Measurements from ENCODE around the gene M1AP.
"Not testable (repeated sequence)": the region's sequence is repeated elsewhere in the genome, so short reads cannot be mapped to it uniquely, and the experiment has no call there.

The M1AP gene

GRCh38 chr2:74561022-74561421, 87.1 kb downstream of the M1AP start:
- peaks cover 26 to 53% of the 10 kb centered on the region in 2 donors for H3K27me3 Mint-ChIP-seq
- not testable (repeated sequence) for H3K27ac Mint-ChIP-seq; H3K4me3 Mint-ChIP-seq; H3K9me3 Mint-ChIP-seq; H3K4me1 Mint-ChIP-seq (ENCODE audit: low read depth in 2 of 2); H3K36me3 Mint-ChIP-seq (ENCODE audit: insufficient read depth); ATAC-seq (replicated peaks); DNase-seq

DNA sequence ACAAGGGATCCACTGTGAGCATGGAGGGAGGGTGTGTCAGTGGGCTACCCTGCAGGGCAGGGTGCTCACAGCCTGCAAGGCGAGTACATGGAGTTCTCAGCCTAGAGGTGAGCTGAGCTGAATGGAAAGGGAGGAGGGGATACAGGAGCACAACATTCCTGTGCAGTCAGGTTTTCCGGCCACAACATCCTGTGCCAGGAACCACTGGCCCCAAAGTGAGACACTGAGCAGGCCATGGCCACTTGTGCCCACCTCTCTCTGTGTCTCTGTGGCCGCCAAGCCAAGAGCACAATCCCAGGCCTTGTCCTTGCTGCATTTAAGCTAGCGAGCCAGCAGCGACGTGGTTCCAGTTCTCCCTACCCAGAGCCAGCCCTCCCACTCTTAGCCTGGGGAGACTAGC, 87.5 kb downstream of the M1AP start:
- Mint-ChIP-seq H3K9me3 (no peaks in the 10 kb centered on the region), H3K27ac (no peak overlapping the region), H3K4me3 (no peak overlapping the region), H3K27me3 (peaks cover 22 to 49% of the 10 kb centered on the region in 2 donors), H3K4me1 (ENCODE audit: low read depth in 2 of 2) (peaks cover 6 to 8% of the 10 kb centered on the region in 2 donors), H3K36me3 (ENCODE audit: insufficient read depth) (peaks cover under 1% of the 10 kb centered on the region)
- ATAC-seq (replicated peaks) (no peak), DNase-seq (no peak)

DNA sequence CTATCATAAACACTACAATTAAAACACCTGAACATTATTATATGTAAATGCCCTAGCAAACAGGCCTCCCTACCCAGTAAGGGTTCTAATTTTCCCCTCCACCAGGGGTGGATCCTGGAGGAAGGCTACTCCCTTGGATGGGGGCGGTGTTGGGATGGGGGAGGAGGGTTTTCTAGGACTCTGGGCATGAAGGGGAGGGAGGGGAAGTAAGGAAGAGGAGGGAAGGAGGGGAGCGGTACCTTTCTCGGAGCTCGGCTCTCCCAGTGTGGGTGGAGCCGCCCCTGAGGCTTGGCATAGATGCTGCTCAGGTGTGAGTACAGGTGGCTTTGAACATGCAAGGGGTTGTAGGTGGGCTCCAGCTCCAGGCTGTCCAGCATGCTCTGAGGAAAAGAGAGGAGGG, 88.2 kb downstream of the M1AP start:
- H3K27ac Mint-ChIP-seq: peak overlapping the region in 1 of 2 donors; percentile 23
- no peak for DNase-seq
- H3K4me3 Mint-ChIP-seq: no peak overlapping the region
- H3K36me3 Mint-ChIP-seq (ENCODE audit: insufficient read depth): peaks cover 5% of the 10 kb centered on the region
- peaks cover 20 to 46% of the 10 kb centered on the region in 2 donors for H3K27me3 Mint-ChIP-seq
- H3K9me3 Mint-ChIP-seq: no peaks in the 10 kb centered on the region
- H3K4me1 Mint-ChIP-seq (ENCODE audit: low read depth in 2 of 2): peaks cover 12 to 13% of the 10 kb centered on the region in 2 donors
- no peak for ATAC-seq (replicated peaks)

- H3K9me3 Mint-ChIP-seq: no peaks in the 10 kb centered on the region
- H3K27me3 Mint-ChIP-seq: peaks cover 13 to 37% of the 10 kb centered on the region in 2 donors
- ATAC-seq (replicated peaks) (no peak), DNase-seq (no peak)
- no peak overlapping the region for H3K4me3 Mint-ChIP-seq
- peaks cover 17% of the 10 kb centered on the region for H3K36me3 Mint-ChIP-seq (ENCODE audit: insufficient read depth)
- H3K4me1 Mint-ChIP-seq (ENCODE audit: low read depth in 2 of 2): peaks cover 14 to 16% of the 10 kb centered on the region in 2 donors
- no peak overlapping the region for H3K27ac Mint-ChIP-seq
These were observed 89.6 kb downstream of the M1AP start for GRCh38 chr2:74558284-74559230.

GRCh38 chr2:74556831-74557370, 91.2 kb downstream of the M1AP start:
- H3K27ac Mint-ChIP-seq: peak overlapping the region in 1 of 2 donors; percentile 69
- no peak overlapping the region for H3K4me3 Mint-ChIP-seq
- H3K27me3 Mint-ChIP-seq: peaks cover 3 to 22% of the 10 kb centered on the region in 2 donors
- no peak for DNase-seq
- H3K36me3 Mint-ChIP-seq (ENCODE audit: insufficient read depth): peaks cover 20% of the 10 kb centered on the region
- peaks cover 15 to 23% of the 10 kb centered on the region in 2 donors for H3K4me1 Mint-ChIP-seq (ENCODE audit: low read depth in 2 of 2)
- no peak for ATAC-seq (replicated peaks)
- H3K9me3 Mint-ChIP-seq: no peaks in the 10 kb centered on the region

DNA sequence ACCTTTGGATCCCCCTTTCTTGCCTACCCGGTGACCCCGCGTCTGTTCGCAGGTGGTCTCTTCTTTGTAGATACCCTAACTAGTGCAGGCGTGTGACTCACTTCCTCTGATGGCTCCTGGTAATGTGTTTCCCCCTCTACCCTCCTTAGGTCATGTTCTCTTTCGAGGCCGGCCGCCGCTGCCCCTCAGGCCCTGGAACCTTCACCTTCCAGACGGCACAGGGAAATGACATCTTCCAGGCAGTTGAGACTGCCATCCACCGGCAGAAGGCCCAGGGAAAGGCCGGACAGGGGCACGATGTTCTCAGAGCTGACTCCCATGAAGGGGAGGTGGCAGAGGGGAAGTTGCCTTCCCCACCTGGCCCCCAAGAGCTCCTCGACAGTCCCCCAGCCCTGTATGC, 92.0 kb downstream of the M1AP start:
- DNase-seq (no peak), ATAC-seq (replicated peaks) (no peak)
- H3K27ac Mint-ChIP-seq: no peak overlapping the region

DNA sequence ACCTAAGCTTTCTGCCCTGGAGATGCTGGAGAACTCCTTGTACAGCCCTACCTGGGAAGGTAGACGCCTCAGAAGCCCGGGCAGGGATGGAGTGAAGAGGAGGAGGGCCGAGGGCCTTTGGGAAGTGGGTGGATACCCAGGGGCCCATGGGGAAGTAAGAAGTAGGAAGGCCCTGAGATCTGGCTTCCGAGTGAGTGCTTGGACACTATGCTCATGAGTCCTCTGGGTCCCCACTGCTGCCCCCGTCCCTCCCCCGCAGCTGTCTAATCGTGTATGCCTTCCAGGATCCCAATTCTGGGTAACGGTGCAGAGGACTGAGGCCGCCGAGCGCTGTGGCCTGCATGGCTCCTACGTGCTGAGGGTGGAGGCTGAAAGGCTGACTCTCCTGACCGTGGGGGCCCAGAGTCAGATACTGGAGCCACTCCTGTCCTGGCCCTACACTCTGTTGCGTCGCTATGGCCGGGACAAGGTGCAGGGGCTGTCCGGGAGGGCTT, 92.5 kb downstream of the M1AP start:
- DNase-seq: no peak
- peak overlapping the region; percentile 83 to 92 for H3K27ac Mint-ChIP-seq
- ATAC-seq (replicated peaks): no peak
- peaks cover 11 to 22% of the 10 kb centered on the region in 2 donors for H3K27me3 Mint-ChIP-seq
- peak overlapping the region; percentile 84 to 88 for H3K4me3 Mint-ChIP-seq
- H3K9me3 Mint-ChIP-seq: no peaks in the 10 kb centered on the region
- H3K4me1 Mint-ChIP-seq (ENCODE audit: low read depth in 2 of 2): peaks cover 13 to 23% of the 10 kb centered on the region in 2 donors
- H3K36me3 Mint-ChIP-seq (ENCODE audit: insufficient read depth): peaks cover 20% of the 10 kb centered on the region

More for the DNA sequence above, 92.0 kb downstream of the M1AP start:
- peak overlapping the region; percentile 84 to 88 for H3K4me3 Mint-ChIP-seq
- peaks cover 15 to 23% of the 10 kb centered on the region in 2 donors for H3K4me1 Mint-ChIP-seq (ENCODE audit: low read depth in 2 of 2)
- peaks cover 6 to 22% of the 10 kb centered on the region in 2 donors for H3K27me3 Mint-ChIP-seq
- peaks cover 20% of the 10 kb centered on the region for H3K36me3 Mint-ChIP-seq (ENCODE audit: insufficient read depth)
- H3K9me3 Mint-ChIP-seq: no peaks in the 10 kb centered on the region

DNA sequence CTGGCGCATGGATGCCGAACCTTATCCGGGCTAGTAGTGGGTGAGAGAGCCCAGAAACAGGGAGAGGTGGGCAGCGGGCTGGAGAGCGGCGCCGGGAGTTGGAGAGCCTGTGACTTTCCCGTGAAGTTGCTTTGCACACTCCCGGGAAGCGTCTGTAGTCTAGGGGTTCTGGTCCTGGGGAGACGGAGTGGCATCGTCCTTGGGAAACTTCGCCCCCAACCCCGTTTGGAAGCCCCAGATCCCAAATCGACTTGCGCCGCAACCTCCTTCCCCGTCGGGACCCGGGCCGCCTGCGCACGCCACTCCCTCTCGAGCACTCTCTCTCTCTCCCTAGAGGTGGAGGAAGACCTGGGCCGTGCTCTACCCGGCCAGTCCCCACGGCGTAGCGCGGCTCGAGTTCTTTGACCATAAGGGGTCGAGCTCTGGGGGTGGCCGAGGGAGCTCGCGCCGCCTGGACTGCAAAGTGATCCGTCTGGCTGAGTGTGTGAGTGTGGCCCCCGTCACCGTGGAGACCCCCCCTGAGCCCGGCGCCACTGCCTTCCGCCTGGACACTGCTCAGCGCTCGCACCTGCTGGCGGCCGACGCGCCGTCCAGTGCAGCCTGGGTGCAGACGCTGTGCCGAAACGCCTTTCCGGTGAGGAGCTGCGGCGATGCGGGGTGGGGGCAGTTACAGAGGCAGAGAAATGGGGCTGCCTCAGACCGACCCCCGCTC, 93.2 kb downstream of the M1AP start:
- ATAC-seq (replicated peaks) (peak; percentile 53), DNase-seq (peak; percentile 20 to 44 (median 25))
- H3K9me3 Mint-ChIP-seq: no peaks in the 10 kb centered on the region
- peak overlapping the region; percentile 83 to 92 for H3K27ac Mint-ChIP-seq
- H3K36me3 Mint-ChIP-seq (ENCODE audit: insufficient read depth): peaks cover 20% of the 10 kb centered on the region
- H3K4me1 Mint-ChIP-seq (ENCODE audit: low read depth in 2 of 2): peaks cover 8 to 16% of the 10 kb centered on the region in 2 donors
- H3K27me3 Mint-ChIP-seq: peaks cover 18 to 22% of the 10 kb centered on the region in 2 donors
- peak overlapping the region; percentile 84 to 88 for H3K4me3 Mint-ChIP-seq

GRCh38 chr2:74553892-74554819, 94.0 kb downstream of the M1AP start, which contains the start of the genes DOK1 and LOXL3:
Gene DOK1, plus strand, starts transcription at chr2:74554720. Its CDS starts 35 bp downstream, at chr2:74554755.
Gene LOXL3, minus strand, starts transcription at chr2:74553942. Its CDS starts 1,308 bp downstream, at chr2:74552634.
- DNase-seq: peak; percentile 68 to 81 (median 76)
- peak; percentile 81 for ATAC-seq (replicated peaks)
- peaks cover 12 to 15% of the 10 kb centered on the region in 2 donors for H3K4me1 Mint-ChIP-seq (ENCODE audit: low read depth in 2 of 2)
- no peaks in the 10 kb centered on the region for H3K9me3 Mint-ChIP-seq
- H3K4me3 Mint-ChIP-seq: peak within 1 kb of the TSS; percentile 84 to 88
- peaks cover 26 to 29% of the 10 kb centered on the region in 2 donors for H3K27me3 Mint-ChIP-seq
- H3K27ac Mint-ChIP-seq: peak within 1 kb of the TSS; percentile 83 to 92
- peaks cover 20% of the 10 kb centered on the region for H3K36me3 Mint-ChIP-seq (ENCODE audit: insufficient read depth)

DNA sequence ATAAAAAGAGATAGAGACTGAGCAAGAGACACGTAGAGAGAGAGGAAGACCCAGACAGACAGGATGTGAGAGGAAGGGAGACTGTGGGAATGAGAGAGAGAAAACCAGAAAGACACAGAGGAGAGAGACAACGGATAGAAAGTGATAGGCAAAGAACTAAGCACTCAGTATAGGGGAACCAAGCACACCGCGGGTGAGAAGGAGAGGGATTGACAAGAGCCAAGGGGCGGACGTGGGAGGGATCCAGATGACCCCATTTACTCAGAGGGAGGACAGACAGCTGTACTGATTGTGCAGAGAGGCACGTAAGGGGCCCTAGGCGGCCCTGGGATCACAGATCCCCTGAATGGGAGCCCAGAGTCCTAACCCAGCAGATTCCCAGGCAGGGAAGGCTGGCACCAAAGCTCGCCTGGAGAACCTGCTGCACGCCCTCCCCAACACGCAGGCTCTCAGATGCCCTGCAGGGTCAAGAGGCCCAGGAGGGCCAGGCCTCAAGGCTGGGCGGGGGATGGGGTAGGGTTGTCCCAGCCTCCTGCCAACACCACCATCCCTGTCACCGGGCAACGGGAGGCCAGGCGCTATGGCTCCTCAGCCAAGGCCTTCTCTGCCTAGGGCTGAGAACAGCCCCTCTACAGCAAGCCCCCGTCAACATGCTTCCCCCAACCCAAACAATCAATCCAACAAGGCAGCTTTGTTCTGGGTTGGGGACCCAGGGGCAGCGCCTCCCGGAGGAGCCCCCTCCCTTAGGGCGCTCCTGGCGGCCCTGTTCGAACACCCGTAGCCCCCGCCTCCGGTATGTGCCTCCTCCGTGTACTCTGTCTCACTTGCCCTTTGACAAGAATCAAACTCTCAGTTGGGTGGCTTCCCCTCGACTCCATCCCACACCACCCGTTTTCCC, 95.0 kb downstream of the M1AP start:
- H3K4me3 Mint-ChIP-seq: peak overlapping the region; percentile 54 to 81
- H3K4me1 Mint-ChIP-seq (ENCODE audit: low read depth in 2 of 2): peaks cover 15 to 16% of the 10 kb centered on the region in 2 donors
- DNase-seq: no peak
- ATAC-seq (replicated peaks): no peak
- peak overlapping the region; percentile 83 to 92 for H3K27ac Mint-ChIP-seq
- H3K9me3 Mint-ChIP-seq: no peaks in the 10 kb centered on the region
- H3K27me3 Mint-ChIP-seq: peaks cover 30 to 34% of the 10 kb centered on the region in 2 donors
- H3K36me3 Mint-ChIP-seq (ENCODE audit: insufficient read depth): peaks cover 20% of the 10 kb centered on the region

Data from effector memory CD8-positive, alpha-beta T cell (primary cell).